ENCODE results near the gene C2orf81. TPM values are rescaled to one million over a fixed set of nuclear protein-coding genes. Genes with fewer than 3 reads are reported as not detected.

The C2orf81 gene
- total and polyA plus RNA-seq, 7 donors: 0.06 to 0.46 (median 0.34) TPM

GRCh38 chr2:74430502-74430901 lies 9.1 kb upstream of the C2orf81 start:
- intact Hi-C loops (cut with DNase I): no loop called here
- TF ChIP-seq CTCF (IDR thresholded peaks at IDR 0.05): no peak
- no peak for ATAC-seq
- Histone ChIP-seq H3K4me1 (no peaks in the 10 kb centered on the region), H3K9me3 (no peaks in the 10 kb centered on the region), H3K27me3 (ENCODE audit: insufficient read depth in 3 of 3, low read length in 2 of 3) (no peaks in the 10 kb centered on the region), H3K27ac (no peak overlapping the region), H3K4me3 (no peak overlapping the region), H3K36me3 (ENCODE audit: insufficient read depth in 1 of 2, low read depth in 1 of 2) (peaks cover 0 to 43% of the 10 kb centered on the region in 2 donors)
- no peak for DNase-seq
- WGBS, 3 donors: 81 to 84% (median 84%) methylated on average over 11 of the region's 11 CpGs

- H3K4me3 ChIP-seq: no peak overlapping the region
- ATAC-seq (no peak), DNase-seq (no peak)
- H3K9me3 ChIP-seq: no peaks in the 10 kb centered on the region
- peaks cover 0 to 43% of the 10 kb centered on the region in 2 donors for H3K36me3 ChIP-seq (ENCODE audit: insufficient read depth in 1 of 2, low read depth in 1 of 2)
- intact Hi-C loops (cut with DNase I): no loop called here
- TF ChIP-seq CTCF (IDR thresholded peaks at IDR 0.05): no peak
- H3K27ac ChIP-seq: no peak overlapping the region
- H3K27me3 ChIP-seq (ENCODE audit: insufficient read depth in 3 of 3, low read length in 2 of 3): no peaks in the 10 kb centered on the region
- WGBS, 3 donors: 86 to 88% (median 86%) methylated on average over 15 to 18 of the region's 18 CpGs
- H3K4me1 ChIP-seq: no peaks in the 10 kb centered on the region
Measured at GRCh38 chr2:74429487-74430451, 8.3 kb upstream of the C2orf81 start.

GRCh38 chr2:74428675-74429074 lies 7.3 kb upstream of the C2orf81 start:
- Histone ChIP-seq H3K4me1 (no peaks in the 10 kb centered on the region), H3K36me3 (ENCODE audit: insufficient read depth in 1 of 2, low read depth in 1 of 2) (peaks cover 0 to 43% of the 10 kb centered on the region in 2 donors), H3K9me3 (no peaks in the 10 kb centered on the region), H3K27ac (no peak overlapping the region), H3K27me3 (ENCODE audit: insufficient read depth in 3 of 3, low read length in 2 of 3) (no peaks in the 10 kb centered on the region), H3K4me3 (no peak overlapping the region)
- no peak for ATAC-seq
- no peak for TF ChIP-seq CTCF (IDR thresholded peaks at IDR 0.05)
- intact Hi-C loops (cut with DNase I): no loop called here
- WGBS, 3 donors: 70 to 91% (median 75%) methylated on average over 5 of the region's 5 CpGs
- DNase-seq: no peak

GRCh38 chr2:74427551-74427950 lies 6.1 kb upstream of the C2orf81 start:
- Histone ChIP-seq H3K36me3 (ENCODE audit: insufficient read depth in 1 of 2, low read depth in 1 of 2) (peaks cover 0 to 43% of the 10 kb centered on the region in 2 donors), H3K4me1 (no peaks in the 10 kb centered on the region), H3K27ac (no peak overlapping the region), H3K9me3 (no peaks in the 10 kb centered on the region), H3K4me3 (no peak overlapping the region), H3K27me3 (ENCODE audit: insufficient read depth in 3 of 3, low read length in 2 of 3) (peaks cover 0 to 10% (median 0%) of the 10 kb centered on the region in 3 donors)
- 71 to 83% (median 81%) methylated on average over 3 of the region's 3 CpGs for WGBS, 3 donors
- TF ChIP-seq CTCF (IDR thresholded peaks at IDR 0.05): no peak
- DNase-seq (no peak), ATAC-seq (no peak)
- intact Hi-C loops (cut with DNase I): no loop called here

Data from psoas muscle (tissue), 8 donors.